Stimulated activated CD4-positive, alpha-beta T cell treated with anti-CD3 and anti-CD28 coated beads, Interleukin-1b, Interleukin-23, amount 100 ng/mL, for 48 hours (primary cell): Measurements from ENCODE around the gene TARS2.

Experiments
- DNase-seq: peaks from one replicate; pipeline ENCODE4 v3.0.0-alpha.2; 2020

TARS2 gene

GRCh38 chr1:150543500-150544143, 56.4 kb downstream of the TARS2 start:
- DNase-seq = no peak

- DNase-seq = no peak
These were observed 57.0 kb downstream of the TARS2 start for GRCh38 chr1:150544204-150544603.

- no peak for DNase-seq
These were observed 58.3 kb downstream of the TARS2 start for GRCh38 chr1:150545486-150546032.

- DNase-seq = no peak
These were observed 59.2 kb downstream of the TARS2 start for GRCh38 chr1:150546294-150546937.

GRCh38 chr1:150548324-150548631, 61.1 kb downstream of the TARS2 start:
- no peak for DNase-seq

GRCh38 chr1:150548632-150549495, 61.6 kb downstream of the TARS2 start, which contains the start of gene ADAMTSL4:
Gene ADAMTSL4 (plus strand): TSS chr1:150549408. CDS start chr1:150552289, 2,881 bp downstream.
- no peak for DNase-seq

- no peak for DNase-seq
These were observed 62.4 kb downstream of the TARS2 start for GRCh38 chr1:150549496-150550221.

- DNase-seq = no peak
These were observed 63.2 kb downstream of the TARS2 start for GRCh38 chr1:150550222-150551050.

- DNase-seq = no peak
These were observed 64.0 kb downstream of the TARS2 start for GRCh38 chr1:150551051-150551783.

GRCh38 chr1:150551784-150552127, 64.5 kb downstream of the TARS2 start:
- no peak for DNase-seq

GRCh38 chr1:150552128-150552910, 65.1 kb downstream of the TARS2 start:
- no peak for DNase-seq

GRCh38 chr1:150552911-150553289, 65.7 kb downstream of the TARS2 start:
- DNase-seq = no peak

- DNase-seq = no peak
These were observed 66.3 kb downstream of the TARS2 start for GRCh38 chr1:150553392-150554085.

GRCh38 chr1:150554086-150554452, 66.8 kb downstream of the TARS2 start:
- DNase-seq = no peak

GRCh38 chr1:150555198-150555970, 68.2 kb downstream of the TARS2 start:
- no peak for DNase-seq

- no peak for DNase-seq
These were observed 69.0 kb downstream of the TARS2 start for GRCh38 chr1:150555971-150556865.

- DNase-seq = no peak
These were observed 69.9 kb downstream of the TARS2 start for GRCh38 chr1:150557065-150557600.
